A549 treated with dexamethasone at 1 μM for 4 hours (cell line): ENCODE measurements around the gene LSS. TPM values are rescaled to one million over a fixed set of nuclear protein-coding genes. Genes with fewer than 3 reads are reported as not detected.

Experiments used
- total RNA-seq: library from RNA; stranded (reverse); fragments of 200-300 nt; extraction: Qiagen RNA extraction; gene quantifications from 5 replicates; pipeline ENCODE4 v1.2.3, GENCODE V29; 2022

Gene LSS
- 12.4 to 20.2 TPM (median 17.8 TPM) in 5 replicates for total RNA-seq

GRCh38 chr21:46228345-46229051, at the start of gene LSS:
Gene LSS (minus strand): TSS chr21:46228774. CDS start chr21:46228745, 29 bp downstream.

GRCh38 chr21:46183910-46184624, 44.5 kb downstream of the LSS start, which contains the start of gene SPATC1L:
Gene SPATC1L (minus strand): TSS chr21:46184459. CDS start chr21:46182816, 1,643 bp downstream.

GRCh38 chr21:46155514-46156377, 72.8 kb downstream of the LSS start, which contains the start of gene FTCD:
Gene FTCD (minus strand): TSS chr21:46155579. CDS start chr21:46155523, 56 bp downstream.

Other genes with a start within 250 kb of the LSS start
- 15.1 to 25.8 TPM (median 24.0 TPM) in 5 replicates for gene COL6A1, start 247.0 kb downstream of the LSS start, total RNA-seq
- 14.9 to 20.1 TPM (median 17.6 TPM) in 5 replicates for gene COL6A2, start 130.7 kb downstream of the LSS start, total RNA-seq
- gene FTCD, start 73.2 kb downstream of the LSS start, total RNA-seq, result 0.16 to 0.33 TPM (median 0.19 TPM) in 3 of 5 replicates, not detected in the others
- 0.54 to 0.73 TPM (median 0.65 TPM) in 5 replicates for gene SPATC1L, start 44.3 kb downstream of the LSS start, total RNA-seq
- gene MCM3AP, start 56.8 kb upstream of the LSS start, total RNA-seq, result 26.6 to 42.7 TPM (median 40.3 TPM) in 5 replicates
- gene YBEY, start 57.6 kb upstream of the LSS start, total RNA-seq, result 25.7 to 33.6 TPM (median 28.6 TPM) in 5 replicates
- gene C21orf58, start 95.1 kb upstream of the LSS start, total RNA-seq, result 2.8 to 4.9 TPM (median 4.5 TPM) in 5 replicates
- 10.9 to 16.1 TPM (median 15.2 TPM) in 5 replicates for gene PCNT, start 95.4 kb upstream of the LSS start, total RNA-seq
- gene DIP2A, start 230.1 kb upstream of the LSS start, total RNA-seq, result 7.3 to 13.2 TPM (median 12.1 TPM) in 5 replicates